ENCODE measurements around the gene MEF2B. TPM values are rescaled to one million over a fixed set of nuclear protein-coding genes. Genes with fewer than 3 reads are reported as not detected.
A peak's percentile ranks its signal among the peaks of the same experiment; 100 is the strongest.

MEF2B gene
- total and polyA plus RNA-seq, 4 experiments from 2014 or later = 0.71 to 5.2 (median 3.1) TPM; not detected in 1

- peaks cover 11 to 20% of the 10 kb centered on the region in 2 donors for H3K36me3 Mint-ChIP-seq
- DNase-seq = no peak
- Histone ChIP-seq H3K4me1 (ENCODE audit: insufficient read depth, low read length) (no peaks in the 10 kb centered on the region), H3K27ac (ENCODE audit: low read depth, low read length) (no peak overlapping the region), H3K4me3 (ENCODE audit: low read length in 2 of 2) (no peak overlapping the region), H3K27me3 (ENCODE audit: insufficient read depth, low read length) (no peaks in the 10 kb centered on the region), H3K9me3 (ENCODE audit: control insufficient read depth in 1 of 2, low read length in 2 of 2) (no peaks in the 10 kb centered on the region), H3K36me3 (ENCODE audit: insufficient read depth, low read length) (peaks cover 5% of the 10 kb centered on the region)
- peaks cover 0 to 7% (median 6%) of the 10 kb centered on the region in 8 donors for H3K9me3 Mint-ChIP-seq
- no peak overlapping the region for H3K27ac Mint-ChIP-seq
- ChIA-PET POLR2A (ENCODE audit: partially characterized antibody) (no interaction called here), CTCF (ENCODE audit: partially characterized antibody) (no interaction called here)
- intact Hi-C loops (cut with micrococcal nuclease) = no loop called here
- no peaks in the 10 kb centered on the region for H3K27me3 Mint-ChIP-seq
- peaks cover 0 to 1% (median 0%) of the 10 kb centered on the region in 4 donors for H3K4me1 Mint-ChIP-seq
- H3K4me3 Mint-ChIP-seq = no peak overlapping the region
Observed at GRCh38 chr19:19123386-19123785, 46.7 kb downstream of the MEF2B start.

- CTCF ChIA-PET (ENCODE audit: partially characterized antibody) = no interaction called here
- H3K36me3 ChIP-seq (ENCODE audit: insufficient read depth, low read length) = peaks cover 5% of the 10 kb centered on the region
- peaks cover 0 to 7% (median 6%) of the 10 kb centered on the region in 8 donors for H3K9me3 Mint-ChIP-seq
- no peak overlapping the region for H3K27ac ChIP-seq (ENCODE audit: low read depth, low read length)
- peaks cover 11 to 18% of the 10 kb centered on the region in 2 donors for H3K36me3 Mint-ChIP-seq
- no peak for DNase-seq
- peak overlapping the region in 1 of 7 donors; percentile 12 for H3K27ac Mint-ChIP-seq
- no peaks in the 10 kb centered on the region for H3K9me3 ChIP-seq (ENCODE audit: control insufficient read depth in 1 of 2, low read length in 2 of 2)
- POLR2A ChIA-PET (ENCODE audit: partially characterized antibody) = no interaction called here
- H3K27me3 ChIP-seq (ENCODE audit: insufficient read depth, low read length) = no peaks in the 10 kb centered on the region
- no peak overlapping the region for H3K4me3 ChIP-seq (ENCODE audit: low read length in 2 of 2)
- H3K4me1 ChIP-seq (ENCODE audit: insufficient read depth, low read length) = no peaks in the 10 kb centered on the region
- no peaks in the 10 kb centered on the region for H3K27me3 Mint-ChIP-seq
- no peak overlapping the region for H3K4me3 Mint-ChIP-seq
- intact Hi-C loops (cut with micrococcal nuclease) = no loop called here
- peaks cover 0 to 1% (median 0%) of the 10 kb centered on the region in 4 donors for H3K4me1 Mint-ChIP-seq
Observed at GRCh38 chr19:19122902-19123301, 47.2 kb downstream of the MEF2B start.

DNA sequence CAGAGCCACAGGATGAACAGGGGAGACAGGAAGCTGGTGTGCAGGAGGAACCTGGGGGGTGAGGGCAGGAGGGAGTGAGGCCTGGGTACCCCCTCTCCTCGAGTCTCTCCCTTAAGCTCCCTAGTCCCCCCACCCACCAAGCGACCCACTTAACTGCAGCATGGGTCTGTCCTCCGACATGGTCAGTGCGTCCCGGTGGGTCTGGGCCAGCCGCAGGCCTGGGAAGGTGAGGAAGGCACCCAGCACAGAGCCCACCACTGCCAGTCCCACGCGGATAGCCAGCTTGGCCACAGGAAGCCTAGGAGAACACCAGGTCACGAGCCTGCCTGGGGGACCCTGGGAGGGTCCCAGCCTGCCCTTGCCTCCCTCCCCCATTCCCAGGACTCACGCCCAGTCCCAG is 48.7 kb downstream of the MEF2B start:
- peaks cover 5% of the 10 kb centered on the region for H3K36me3 ChIP-seq (ENCODE audit: insufficient read depth, low read length)
- no peaks in the 10 kb centered on the region for H3K4me1 ChIP-seq (ENCODE audit: insufficient read depth, low read length)
- Mint-ChIP-seq H3K4me3 (no peak overlapping the region), H3K9me3 (peaks cover 0 to 7% (median 6%) of the 10 kb centered on the region in 8 donors), H3K27ac (no peak overlapping the region), H3K36me3 (peaks cover 11 to 19% of the 10 kb centered on the region in 2 donors), H3K27me3 (no peaks in the 10 kb centered on the region), H3K4me1 (no peaks in the 10 kb centered on the region)
- ChIA-PET CTCF (ENCODE audit: partially characterized antibody) (no interaction called here), POLR2A (ENCODE audit: partially characterized antibody) (interaction anchor here (0.7 kb wide), 1 partner anchor 17 kb away, joined by 3 read pairs; no protein-coding TSS in a partner anchor)
- H3K9me3 ChIP-seq (ENCODE audit: control insufficient read depth in 1 of 2, low read length in 2 of 2) = no peaks in the 10 kb centered on the region
- H3K27ac ChIP-seq (ENCODE audit: low read depth, low read length) = no peak overlapping the region
- intact Hi-C loops (cut with micrococcal nuclease) = no loop called here
- no peak overlapping the region for H3K4me3 ChIP-seq (ENCODE audit: low read length in 2 of 2)
- DNase-seq = no peak
- no peaks in the 10 kb centered on the region for H3K27me3 ChIP-seq (ENCODE audit: insufficient read depth, low read length)

- H3K4me1 Mint-ChIP-seq = no peaks in the 10 kb centered on the region
- POLR2A ChIA-PET (ENCODE audit: partially characterized antibody) = no interaction called here
- H3K36me3 ChIP-seq (ENCODE audit: insufficient read depth, low read length) = peaks cover 5% of the 10 kb centered on the region
- no peaks in the 10 kb centered on the region for H3K4me1 ChIP-seq (ENCODE audit: insufficient read depth, low read length)
- no peak overlapping the region for H3K27ac ChIP-seq (ENCODE audit: low read depth, low read length)
- H3K4me3 Mint-ChIP-seq = no peak overlapping the region
- no peaks in the 10 kb centered on the region for H3K9me3 ChIP-seq (ENCODE audit: control insufficient read depth in 1 of 2, low read length in 2 of 2)
- no peak overlapping the region for H3K27ac Mint-ChIP-seq
- no peaks in the 10 kb centered on the region for H3K27me3 ChIP-seq (ENCODE audit: insufficient read depth, low read length)
- DNase-seq = no peak
- intact Hi-C loops (cut with micrococcal nuclease) = no loop called here
- CTCF ChIA-PET (ENCODE audit: partially characterized antibody) = no interaction called here
- peaks cover 0 to 7% (median 6%) of the 10 kb centered on the region in 8 donors for H3K9me3 Mint-ChIP-seq
- H3K36me3 Mint-ChIP-seq = peaks cover 11 to 19% of the 10 kb centered on the region in 2 donors
- no peak overlapping the region for H3K4me3 ChIP-seq (ENCODE audit: low read length in 2 of 2)
- H3K27me3 Mint-ChIP-seq = no peaks in the 10 kb centered on the region
Observed at GRCh38 chr19:19120308-19121231, 49.5 kb downstream of the MEF2B start.

GRCh38 chr19:19119325-19120237 is 50.5 kb downstream of the MEF2B start:
- no peaks in the 10 kb centered on the region for H3K27me3 Mint-ChIP-seq
- H3K4me3 ChIP-seq (ENCODE audit: low read length in 2 of 2) = no peak overlapping the region
- no peaks in the 10 kb centered on the region for H3K4me1 Mint-ChIP-seq
- no peak overlapping the region for H3K27ac ChIP-seq (ENCODE audit: low read depth, low read length)
- H3K36me3 ChIP-seq (ENCODE audit: insufficient read depth, low read length) = peaks cover 5% of the 10 kb centered on the region
- H3K4me3 Mint-ChIP-seq = no peak overlapping the region
- H3K4me1 ChIP-seq (ENCODE audit: insufficient read depth, low read length) = no peaks in the 10 kb centered on the region
- peaks cover 0 to 7% (median 6%) of the 10 kb centered on the region in 8 donors for H3K9me3 Mint-ChIP-seq
- ChIA-PET POLR2A (ENCODE audit: partially characterized antibody) (no interaction called here), CTCF (ENCODE audit: partially characterized antibody) (no interaction called here)
- intact Hi-C loops (cut with micrococcal nuclease) = no loop called here
- no peaks in the 10 kb centered on the region for H3K27me3 ChIP-seq (ENCODE audit: insufficient read depth, low read length)
- no peaks in the 10 kb centered on the region for H3K9me3 ChIP-seq (ENCODE audit: control insufficient read depth in 1 of 2, low read length in 2 of 2)
- H3K27ac Mint-ChIP-seq = no peak overlapping the region
- no peak for DNase-seq
- peaks cover 11 to 19% of the 10 kb centered on the region in 2 donors for H3K36me3 Mint-ChIP-seq

GRCh38 chr19:19115954-19116353 is 54.1 kb downstream of the MEF2B start:
- no peak overlapping the region for H3K4me3 Mint-ChIP-seq
- Histone ChIP-seq H3K4me1 (ENCODE audit: insufficient read depth, low read length) (no peaks in the 10 kb centered on the region), H3K27me3 (ENCODE audit: insufficient read depth, low read length) (no peaks in the 10 kb centered on the region), H3K9me3 (ENCODE audit: control insufficient read depth in 1 of 2, low read length in 2 of 2) (no peaks in the 10 kb centered on the region), H3K4me3 (ENCODE audit: low read length in 2 of 2) (no peak overlapping the region), H3K27ac (ENCODE audit: low read depth, low read length) (no peak overlapping the region), H3K36me3 (ENCODE audit: insufficient read depth, low read length) (peaks cover 5% of the 10 kb centered on the region)
- H3K9me3 Mint-ChIP-seq = no peaks in the 10 kb centered on the region
- peaks cover 0 to 3% (median 3%) of the 10 kb centered on the region in 4 donors for H3K4me1 Mint-ChIP-seq
- peak in 4 of 5 donors; percentile 24 to 38 (median 31) for DNase-seq
- POLR2A ChIA-PET (ENCODE audit: partially characterized antibody) = no interaction called here
- intact Hi-C loops (cut with micrococcal nuclease) = no loop called here
- H3K27me3 Mint-ChIP-seq = no peaks in the 10 kb centered on the region
- CTCF ChIA-PET (ENCODE audit: partially characterized antibody) = interaction anchor here (0.5 to 2.5 kb wide), 10 partner anchors 9 to 95 kb away, joined by 3 to 34 read pairs (median 4); no protein-coding TSS in a partner anchor
- no peak overlapping the region for H3K27ac Mint-ChIP-seq
- peaks cover 0 to 3% of the 10 kb centered on the region in 2 donors for H3K36me3 Mint-ChIP-seq

Data from CD4-positive, alpha-beta memory T cell (primary cell).